GM12865 (cell line): ENCODE measurements around the gene OLFM3.

Source experiments
- DNase-seq: peaks from one replicate; pipeline ENCODE4 v3.0.0; 2010; ENCODE audit warnings: low read depth
- H3K4me3 ChIP-seq: 2 replicates; pipeline ENCODE4 v1.5.1; 2011; ENCODE audit warnings: mild to moderate bottlenecking, low read depth, low read length, control low read depth
- TF ChIP-seq, protein P1 (sequence below): IDR thresholded peaks from 2 replicates; pipeline ENCODE4 v1.5.1; 2011; ENCODE audit warnings: low read length, control low read depth, low read depth, inconsistent platforms; ENCODE audit not compliant: insufficient read depth; ENCODE audit errors: missing control alignments

Gene OLFM3

DNA sequence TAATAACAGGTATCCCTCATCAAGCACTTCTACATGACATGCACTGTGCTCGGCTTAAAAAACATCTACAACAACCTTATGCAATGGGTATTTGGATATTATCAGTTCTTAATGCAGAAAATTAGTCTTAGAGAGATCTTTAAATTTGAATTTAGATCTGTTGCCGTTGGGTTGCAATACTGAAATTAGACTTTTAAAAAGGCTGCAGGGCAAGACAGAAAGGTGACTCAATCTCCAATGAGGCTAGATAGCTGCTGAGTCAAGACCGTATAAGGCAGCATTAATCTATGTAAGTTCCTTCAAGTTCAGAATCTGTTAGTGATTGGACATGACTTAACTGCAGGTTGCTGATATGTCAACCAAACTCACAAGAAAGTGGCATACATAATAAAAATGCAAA is 37.3 kb downstream of the OLFM3 start:
- TF ChIP-seq, protein P1, sequence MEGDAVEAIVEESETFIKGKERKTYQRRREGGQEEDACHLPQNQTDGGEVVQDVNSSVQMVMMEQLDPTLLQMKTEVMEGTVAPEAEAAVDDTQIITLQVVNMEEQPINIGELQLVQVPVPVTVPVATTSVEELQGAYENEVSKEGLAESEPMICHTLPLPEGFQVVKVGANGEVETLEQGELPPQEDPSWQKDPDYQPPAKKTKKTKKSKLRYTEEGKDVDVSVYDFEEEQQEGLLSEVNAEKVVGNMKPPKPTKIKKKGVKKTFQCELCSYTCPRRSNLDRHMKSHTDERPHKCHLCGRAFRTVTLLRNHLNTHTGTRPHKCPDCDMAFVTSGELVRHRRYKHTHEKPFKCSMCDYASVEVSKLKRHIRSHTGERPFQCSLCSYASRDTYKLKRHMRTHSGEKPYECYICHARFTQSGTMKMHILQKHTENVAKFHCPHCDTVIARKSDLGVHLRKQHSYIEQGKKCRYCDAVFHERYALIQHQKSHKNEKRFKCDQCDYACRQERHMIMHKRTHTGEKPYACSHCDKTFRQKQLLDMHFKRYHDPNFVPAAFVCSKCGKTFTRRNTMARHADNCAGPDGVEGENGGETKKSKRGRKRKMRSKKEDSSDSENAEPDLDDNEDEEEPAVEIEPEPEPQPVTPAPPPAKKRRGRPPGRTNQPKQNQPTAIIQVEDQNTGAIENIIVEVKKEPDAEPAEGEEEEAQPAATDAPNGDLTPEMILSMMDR: no peak
- H3K4me3 ChIP-seq: no peak overlapping the region
- no peak for DNase-seq

DNA sequence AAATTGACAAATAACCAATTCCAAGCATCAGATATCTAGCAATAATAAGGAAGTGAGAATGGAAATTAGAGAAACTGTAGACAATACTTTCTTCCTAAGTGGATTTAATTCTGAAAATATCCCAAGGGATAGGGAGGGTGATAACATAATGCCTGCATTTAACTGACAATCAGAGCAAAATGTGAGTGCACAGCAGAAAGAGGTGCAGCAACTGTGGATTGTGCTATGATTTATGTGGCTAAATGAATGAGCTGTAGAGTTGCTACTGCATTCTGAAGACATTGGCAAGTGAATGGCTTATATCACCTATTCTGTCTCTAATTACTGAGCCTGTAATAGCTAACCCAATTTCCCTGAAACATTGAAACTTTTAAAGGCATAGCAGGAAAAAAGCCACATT is 39.0 kb downstream of the OLFM3 start:
- TF ChIP-seq, protein P1: no peak
- no peak overlapping the region for H3K4me3 ChIP-seq
- DNase-seq: no peak

DNA sequence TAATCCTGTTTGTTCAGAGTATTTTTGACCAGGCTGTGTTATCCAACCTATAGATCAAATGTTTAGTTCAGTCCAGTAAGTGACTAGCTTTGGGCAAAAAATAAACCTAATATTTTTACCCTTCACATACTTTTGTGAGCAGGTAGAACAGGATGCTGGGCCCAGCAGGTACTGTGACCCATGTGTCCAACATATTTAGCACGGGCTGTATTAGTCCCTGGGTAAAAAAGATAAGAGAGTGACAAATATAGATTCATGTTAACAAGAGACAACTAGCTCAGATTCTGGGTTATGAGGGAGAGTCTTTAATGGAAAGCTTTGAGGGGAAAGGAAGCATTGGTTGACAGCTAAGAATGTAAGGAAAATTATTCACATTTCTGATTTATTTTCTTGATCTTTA is 43.1 kb downstream of the OLFM3 start:
- TF ChIP-seq, protein P1: no peak

DNA sequence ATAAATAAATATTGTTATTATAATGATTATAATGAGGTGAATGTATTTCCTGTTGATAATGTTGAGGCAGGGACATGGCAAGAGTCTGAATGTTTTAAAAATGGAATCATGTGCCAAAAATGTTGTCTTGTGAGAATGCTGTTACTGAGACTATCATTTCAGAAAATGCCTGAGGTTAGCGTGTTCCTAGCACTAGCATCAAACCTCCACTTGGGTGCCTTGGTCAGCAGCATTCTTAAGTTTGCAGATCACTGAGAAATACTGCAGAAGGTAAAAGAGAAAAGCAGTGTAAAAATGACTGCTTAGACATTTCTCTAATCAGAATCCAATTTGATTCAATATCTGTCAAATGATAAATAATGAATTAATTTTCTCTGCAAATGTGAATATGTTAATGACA is 50.8 kb downstream of the OLFM3 start:
- TF ChIP-seq, protein P1: no peak
- no peak overlapping the region for H3K4me3 ChIP-seq
- DNase-seq: peak; percentile 5

More for the DNA sequence above, 43.1 kb downstream of the OLFM3 start:
- DNase-seq: no peak
- no peak overlapping the region for H3K4me3 ChIP-seq

DNA sequence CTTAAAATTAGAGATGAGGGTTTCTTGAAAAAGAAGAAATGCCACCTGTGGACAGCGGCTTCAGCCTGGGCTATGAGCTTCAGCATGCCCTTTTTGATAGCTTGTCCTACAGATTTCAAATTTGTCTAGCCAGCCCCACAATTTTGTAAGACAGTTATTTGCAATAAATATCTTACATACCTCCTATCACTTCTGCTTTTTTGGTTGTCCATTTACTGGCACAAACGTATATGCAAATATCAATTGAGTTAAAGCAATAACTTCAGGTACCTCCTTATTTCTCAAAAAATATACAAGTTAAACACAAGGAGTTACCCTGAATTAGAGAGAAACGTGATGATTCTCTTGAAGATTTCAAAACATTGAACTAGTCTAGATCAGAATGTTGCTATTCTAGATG is 53.5 kb downstream of the OLFM3 start:
- DNase-seq: no peak
- TF ChIP-seq, protein P1: no peak
- no peak overlapping the region for H3K4me3 ChIP-seq

DNA sequence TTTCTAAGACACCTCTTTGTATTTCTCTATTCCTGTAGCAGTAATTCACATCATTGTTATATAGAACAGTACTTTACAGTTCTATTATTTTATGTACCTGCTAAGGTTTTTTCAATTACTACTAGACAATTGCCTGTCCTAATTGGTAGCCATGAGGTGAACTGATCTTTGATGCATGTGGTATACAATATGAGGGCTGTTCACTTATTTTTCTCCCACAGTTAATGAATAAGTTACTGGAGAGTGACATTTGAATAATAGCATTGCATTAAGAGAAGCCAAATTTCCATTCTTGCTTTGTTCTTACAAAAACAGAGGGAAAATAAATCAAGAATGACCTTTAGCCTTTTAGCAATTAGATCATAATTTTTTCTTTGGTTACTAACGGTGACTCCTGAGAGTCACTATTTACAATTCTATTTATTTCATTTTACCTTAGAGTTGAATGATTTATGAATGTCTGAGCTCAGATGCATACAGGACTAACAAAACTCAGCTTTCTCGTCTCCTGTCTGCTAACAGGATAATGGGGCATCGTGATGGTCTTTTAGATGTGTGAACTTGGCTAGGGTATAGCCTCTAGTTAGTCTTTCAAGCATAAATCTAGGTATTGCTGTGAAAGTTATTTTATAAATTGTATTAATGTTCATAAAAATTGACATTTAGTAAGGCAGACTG is 54.1 kb downstream of the OLFM3 start:
- no peak for DNase-seq
- TF ChIP-seq, protein P1: no peak
- H3K4me3 ChIP-seq: no peak overlapping the region

DNA sequence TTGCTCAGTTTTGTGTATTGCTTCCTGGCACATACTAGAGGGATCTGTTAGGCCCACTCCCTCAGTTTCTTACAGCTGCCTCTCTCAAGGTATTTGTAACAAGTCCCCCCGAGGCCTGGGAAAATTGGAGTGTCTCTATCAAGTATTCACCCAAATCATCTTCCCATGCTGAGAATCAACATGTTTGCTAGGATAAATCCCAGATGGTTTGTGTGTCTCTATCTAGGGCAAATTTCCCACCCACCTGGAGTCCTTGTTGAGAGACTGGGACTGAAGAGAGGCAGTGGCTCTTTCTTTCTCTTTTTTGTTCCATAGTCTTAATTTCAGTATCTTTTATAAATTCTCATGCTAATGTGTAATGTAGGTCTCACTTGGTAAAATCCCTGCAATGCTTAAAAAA is 58.0 kb downstream of the OLFM3 start:
- no peak overlapping the region for H3K4me3 ChIP-seq
- TF ChIP-seq, protein P1: no peak

More for the DNA sequence above, 58.0 kb downstream of the OLFM3 start:
- no peak for DNase-seq
